ENCODE data around the gene ZNF296.

- no peak for TF ChIP-seq TEAD4 (CRISPR knock-in tag; IDR thresholded peaks at IDR 0.05)
- no peak for TF ChIP-seq CTCF (IDR thresholded peaks at IDR 0.05)
- no peak for TF ChIP-seq CREB1 (CRISPR knock-in tag; IDR thresholded peaks at IDR 0.05)
- TF ChIP-seq NR1H2 (CRISPR knock-in tag; IDR thresholded peaks at IDR 0.05): no peak
- no peak for TF ChIP-seq ESRRA (CRISPR knock-in tag; IDR thresholded peaks at IDR 0.05; ENCODE audit: borderline replicate concordance)
- TF ChIP-seq ATF2 (CRISPR knock-in tag; IDR thresholded peaks at IDR 0.05; ENCODE audit: borderline replicate concordance, low read depth): no peak
- TF ChIP-seq AFF4 (CRISPR knock-in tag; IDR thresholded peaks at IDR 0.05; ENCODE audit: borderline replicate concordance): no peak
- no peak for TF ChIP-seq SMAD3 (CRISPR knock-in tag; IDR thresholded peaks at IDR 0.05; ENCODE audit: borderline replicate concordance)
- TF ChIP-seq MLX (CRISPR knock-in tag; IDR thresholded peaks at IDR 0.05): no peak
- TF ChIP-seq ETV6 (CRISPR knock-in tag; IDR thresholded peaks at IDR 0.05): no peak
- TF ChIP-seq ZNF263 (CRISPR knock-in tag; IDR thresholded peaks at IDR 0.05; ENCODE audit: low read depth): no peak
- TF ChIP-seq TCF7 (CRISPR knock-in tag; IDR thresholded peaks at IDR 0.05; ENCODE audit: low read depth): no peak
- no peak for TF ChIP-seq ATF1 (CRISPR knock-in tag; IDR thresholded peaks at IDR 0.05)
These were observed 8.2 kb downstream of the ZNF296 start for GRCh38 chr19:45068041-45068440.
